GM13977 (cell line): ENCODE data around the gene MAPKAP1.

Source experiments
- DNase-seq: peaks from one replicate; pipeline ENCODE4 v3.0.0; 2012; ENCODE audit warnings: low spot score
- CTCF ChIP-seq: IDR thresholded peaks from 2 replicates; pipeline ENCODE4 v1.5.1; 2012; ENCODE audit warnings: mild to moderate bottlenecking, control low read depth; ENCODE audit not compliant: insufficient read depth; ENCODE audit errors: extremely low read depth, missing control alignments
- in situ Hi-C: fragments of 300-500 bp; cut with MboI; formaldehyde crosslinking; loops from one replicate; pipeline ENCODE4 v1.12.0; 2022; ENCODE audit warnings: low sequenced_read_pairs, low pct_unique_long_range_greater_than_20kb, mixed read lengths, inconsistent platforms; ENCODE audit not compliant: unreplicated experiment

Gene MAPKAP1

DNA sequence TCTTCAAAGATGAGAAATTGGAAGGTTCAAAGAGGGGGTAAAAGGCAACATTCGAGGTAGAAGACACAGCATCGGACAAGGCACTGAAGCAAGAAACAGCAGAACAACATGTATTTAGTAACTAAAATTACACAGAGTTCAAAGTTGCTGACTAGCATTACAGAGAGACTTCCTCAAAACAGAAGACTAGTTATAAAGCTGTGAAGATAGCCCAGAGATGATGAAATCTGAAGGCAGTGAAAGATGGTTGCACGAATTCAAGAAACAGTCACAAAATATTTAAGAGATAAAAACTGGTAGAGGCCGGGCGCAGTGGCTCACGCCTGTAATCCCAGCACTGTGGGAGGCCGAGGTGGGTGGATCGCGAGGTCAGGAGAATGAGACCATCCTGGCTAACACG, 16.3 kb downstream of the MAPKAP1 start:
- TF ChIP-seq CTCF: no peak
- no peak for DNase-seq
- in situ Hi-C loops: no loop called here

GRCh38 chr9:125687163-125687863, 19.7 kb downstream of the MAPKAP1 start:
- no peak for DNase-seq
- in situ Hi-C loops: no loop called here
- TF ChIP-seq CTCF: no peak

DNA sequence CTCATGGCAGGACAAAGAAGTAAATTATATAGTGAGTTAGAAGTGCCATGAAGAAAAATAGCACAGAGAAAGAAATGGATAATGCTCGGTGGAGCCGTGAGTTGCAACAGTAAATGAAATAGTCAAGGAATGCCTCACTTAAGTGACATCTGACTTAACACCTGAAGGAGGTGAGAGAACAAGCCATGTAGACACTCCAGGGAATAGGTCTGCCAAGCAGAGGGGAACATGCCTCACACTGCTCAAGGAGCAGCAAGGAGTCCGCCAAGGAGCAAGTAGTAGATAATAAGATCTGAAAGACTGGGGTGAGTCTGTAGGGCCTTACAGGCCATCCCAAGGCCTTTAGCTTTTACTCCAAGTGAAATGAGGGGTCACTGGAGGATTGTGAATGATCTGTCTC, 21.8 kb downstream of the MAPKAP1 start:
- TF ChIP-seq CTCF: no peak
- in situ Hi-C loops: no loop called here
- no peak for DNase-seq

- no peak for DNase-seq
- no peak for TF ChIP-seq CTCF
- in situ Hi-C loops: no loop called here
Measured at GRCh38 chr9:125683486-125683885, 23.5 kb downstream of the MAPKAP1 start.

- no peak for TF ChIP-seq CTCF
- in situ Hi-C loops: no loop called here
- DNase-seq: no peak
Measured at GRCh38 chr9:125682340-125682739, 24.7 kb downstream of the MAPKAP1 start.

- TF ChIP-seq CTCF: no peak
- DNase-seq: no peak
- in situ Hi-C loops: no loop called here
Measured at GRCh38 chr9:125681657-125682056, 25.4 kb downstream of the MAPKAP1 start.
